GM23338 (cell line): ENCODE data around the gene TAS2R10.

Experiments
- CREB1 ChIP-seq: fragments of 250-450 bp; sonication (Bioruptor Pico); IDR thresholded peaks from 2 replicates; pipeline ENCODE4 v1.5.0; 2020; ENCODE audit warnings: low read depth, mild to moderate bottlenecking, moderate library complexity
- EZH2 ChIP-seq: fragments of 200-600 bp; sonication (generic); IDR thresholded peaks from one replicate; pipeline ENCODE4 v1.8.0; 2017; ENCODE audit warnings: antibody characterized with exemption, mild to moderate bottlenecking, low read depth; ENCODE audit not compliant: unreplicated experiment
- EZH2phosphoT487 ChIP-seq: fragments of 200-600 bp; sonication (generic); IDR thresholded peaks from one replicate; pipeline ENCODE4 v1.8.1; 2018; ENCODE audit warnings: antibody characterized with exemption; ENCODE audit not compliant: unreplicated experiment
- JUNB ChIP-seq: IDR thresholded peaks from one replicate; pipeline ENCODE4 v1.6.1; 2016; ENCODE audit warnings: antibody characterized with exemption; ENCODE audit not compliant: unreplicated experiment
- POLR2AphosphoS5 ChIP-seq: IDR thresholded peaks from 2 replicates; pipeline ENCODE4 v1.6.1; 2016; ENCODE audit warnings: antibody characterized with exemption, low read depth
- ZNF114 ChIP-seq: fragments of 250-450 bp; sonication (Bioruptor Pico); IDR thresholded peaks from 2 replicates; pipeline ENCODE4 v1.5.0; 2020; ENCODE audit warnings: mild to moderate bottlenecking, moderate library complexity
- ZNF331 ChIP-seq: fragments of 250-450 bp; sonication (Bioruptor Pico); IDR thresholded peaks from 2 replicates; pipeline ENCODE4 v1.5.0; 2020; ENCODE audit warnings: low read depth, mild to moderate bottlenecking, moderate library complexity
- TF ChIP-seq, protein P1 (sequence below), 2 experiments: fragments of 200-600 bp in 1 of 2; sonication (generic) in 1 of 2; conservative IDR thresholded peaks; 2 replicates each; pipeline versions ENCODE4 v1.5.1 to v1.6.1; 2016 to 2017; ENCODE audit warnings: antibody characterized with exemption in 2 of 2, low read depth in 2 of 2, mild to moderate bottlenecking in 2 of 2, moderate library complexity in 1 of 2

DNA sequence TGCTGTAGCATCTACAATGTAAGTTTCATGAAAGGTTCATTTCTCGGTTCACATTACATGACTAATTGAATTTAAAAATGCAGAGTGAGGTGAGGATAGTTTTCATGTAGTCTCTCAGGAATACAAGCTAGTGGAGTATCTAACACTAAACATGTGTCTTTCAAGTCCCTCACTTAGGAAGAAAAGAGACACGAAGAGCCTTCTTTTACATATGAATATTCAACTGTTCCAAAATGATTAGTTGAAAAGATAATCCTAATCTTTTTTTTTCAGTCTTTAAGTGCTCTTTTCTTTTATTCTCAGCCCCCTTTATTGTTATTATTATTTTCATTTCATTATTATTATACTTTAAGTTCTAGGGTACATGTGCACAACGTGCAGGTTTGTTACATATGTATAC lies 12.3 kb upstream of the TAS2R10 start:
- TF ChIP-seq, protein P1, sequence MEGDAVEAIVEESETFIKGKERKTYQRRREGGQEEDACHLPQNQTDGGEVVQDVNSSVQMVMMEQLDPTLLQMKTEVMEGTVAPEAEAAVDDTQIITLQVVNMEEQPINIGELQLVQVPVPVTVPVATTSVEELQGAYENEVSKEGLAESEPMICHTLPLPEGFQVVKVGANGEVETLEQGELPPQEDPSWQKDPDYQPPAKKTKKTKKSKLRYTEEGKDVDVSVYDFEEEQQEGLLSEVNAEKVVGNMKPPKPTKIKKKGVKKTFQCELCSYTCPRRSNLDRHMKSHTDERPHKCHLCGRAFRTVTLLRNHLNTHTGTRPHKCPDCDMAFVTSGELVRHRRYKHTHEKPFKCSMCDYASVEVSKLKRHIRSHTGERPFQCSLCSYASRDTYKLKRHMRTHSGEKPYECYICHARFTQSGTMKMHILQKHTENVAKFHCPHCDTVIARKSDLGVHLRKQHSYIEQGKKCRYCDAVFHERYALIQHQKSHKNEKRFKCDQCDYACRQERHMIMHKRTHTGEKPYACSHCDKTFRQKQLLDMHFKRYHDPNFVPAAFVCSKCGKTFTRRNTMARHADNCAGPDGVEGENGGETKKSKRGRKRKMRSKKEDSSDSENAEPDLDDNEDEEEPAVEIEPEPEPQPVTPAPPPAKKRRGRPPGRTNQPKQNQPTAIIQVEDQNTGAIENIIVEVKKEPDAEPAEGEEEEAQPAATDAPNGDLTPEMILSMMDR (conservative IDR thresholded peaks at IDR 0.05; ENCODE audit: low read depth in 2 of 2): no peak
- TF ChIP-seq POLR2AphosphoS5 (no peak), ZNF114 (no peak), ZNF331 (CRISPR knock-in tag) (no peak), EZH2phosphoT487 (no peak), CREB1 (CRISPR knock-in tag) (no peak), EZH2 (no peak), JUNB (no peak)
